Spleen (tissue), 7 donors: Measurements from ENCODE around the gene RGS2.

Source experiments
- CTCF ChIP-seq, 11 experiments: fragments of 200-600 bp in 7 of 11; fragments of 450-650 bp in 4 of 11; sonication (generic) in 4 of 11; IDR thresholded peaks in 8 of 11; conservative IDR thresholded peaks in 3 of 11; 1 replicate in 7 of 11; 2 replicates in 4 of 11; pipeline versions ENCODE4 v1.4.0 to v1.8.0; 2016 to 2021; ENCODE audit warnings: antibody characterized with exemption in 11 of 11, inconsistent platforms in 4 of 11, mild to moderate bottlenecking in 1 of 11
- POLR2A ChIP-seq, 3 donors: fragments of 450-650 bp; IDR thresholded peaks; one replicate each; pipeline ENCODE4 v1.5.1; 2017; ENCODE audit warnings: antibody characterized with exemption in 3 of 3, mild to moderate bottlenecking in 1 of 3
- donor health status: DM: no; HTN: no; CAD: no; lungs with moderate emphysema.
- donor health status: DM: no; HTN: no; CAD: no.
- donor health status: DM: no; HTN: no; CAD: no.

- TF ChIP-seq CTCF (IDR thresholded peaks at IDR 0.05 in 8 of 11, conservative IDR thresholded peaks at IDR 0.05 in 3 of 11) = no peak
- TF ChIP-seq POLR2A (IDR thresholded peaks at IDR 0.05) = no peak
These were observed 12.5 kb downstream of the RGS2 start for GRCh38 chr1:192821296-192821695.
